HepG2 (cell line): ENCODE data around the gene EFCAB13. TPM values are rescaled to one million over a fixed set of nuclear protein-coding genes. Genes with fewer than 3 reads are reported as not detected.

ENCODE experiments used
- GABPA ChIP-seq, 2 experiments: IDR thresholded peaks; 2 replicates each; pipeline ENCODE4 v1.6.1; 2011 to 2016; ENCODE audit warnings: low read depth in 2 of 2, low read length in 1 of 2, missing biosample characterization in 1 of 2, missing genetic modification characterization in 1 of 2
- GFI1 ChIP-seq: sonication (generic); formaldehyde crosslinking; IDR thresholded peaks from 2 replicates; pipeline ENCODE4 v1.5.0; 2020; ENCODE audit warnings: missing genetic modification reagents, mild to moderate bottlenecking, borderline replicate concordance
- HNRNPUL1 ChIP-seq: fragments of 200-400 bp; formaldehyde crosslinking; IDR thresholded peaks from 2 replicates; pipeline ENCODE4 v1.6.1; 2017; ENCODE audit warnings: low read depth, mild to moderate bottlenecking, low read length, moderate library complexity
- NCOR1 ChIP-seq: fragments of 200-600 bp; sonication (generic); IDR thresholded peaks from 2 replicates; pipeline ENCODE4 v1.7.0; 2017; ENCODE audit warnings: antibody characterized with exemption, low read length, borderline replicate concordance
- PAXIP1 ChIP-seq: sonication (generic); formaldehyde crosslinking; conservative IDR thresholded peaks from 2 replicates; pipeline ENCODE4 v1.4.0; 2020; ENCODE audit warnings: mild to moderate bottlenecking, missing genetic modification reagents, moderate library complexity
- PLRG1 ChIP-seq: fragments of 450-650 bp; conservative IDR thresholded peaks from 2 replicates; pipeline ENCODE4 v1.6.1; 2016
- PRMT3 ChIP-seq: sonication (generic); formaldehyde crosslinking; IDR thresholded peaks from 2 replicates; pipeline ENCODE4 v1.8.1; 2022; ENCODE audit warnings: low read depth, mild to moderate bottlenecking, moderate library complexity, missing genetic modification reagents, borderline replicate concordance
- STAT5B ChIP-seq: sonication (generic); formaldehyde crosslinking; IDR thresholded peaks from 2 replicates; pipeline ENCODE4 v1.4.0; 2020; ENCODE audit warnings: missing genetic modification reagents
- THAP11 ChIP-seq: IDR thresholded peaks from 2 replicates; pipeline ENCODE4 v1.6.1; 2016; ENCODE audit warnings: missing biosample characterization, missing genetic modification reagents
- TP53 ChIP-seq: sonication (generic); formaldehyde crosslinking; conservative IDR thresholded peaks from 2 replicates; pipeline ENCODE4 v1.4.0; 2020; ENCODE audit warnings: missing genetic modification reagents
- ZBTB21 ChIP-seq: sonication (generic); formaldehyde crosslinking; IDR thresholded peaks from 2 replicates; pipeline ENCODE4 v1.4.0; 2020; ENCODE audit warnings: missing genetic modification reagents
- ZFP90 ChIP-seq: sonication (generic); formaldehyde crosslinking; IDR thresholded peaks from 2 replicates; pipeline ENCODE4 v1.8.0; 2022; ENCODE audit warnings: missing genetic modification reagents, mild to moderate bottlenecking, inconsistent platforms, borderline replicate concordance
- ZNF256 ChIP-seq: sonication (generic); formaldehyde crosslinking; conservative IDR thresholded peaks from 2 replicates; pipeline ENCODE4 v1.4.0; 2020; ENCODE audit warnings: missing genetic modification reagents
- ZNF331 ChIP-seq: sonication (generic); formaldehyde crosslinking; IDR thresholded peaks from 2 replicates; pipeline ENCODE4 v1.4.0; 2020; ENCODE audit warnings: missing genetic modification reagents
- ZNF362 ChIP-seq: sonication (generic); formaldehyde crosslinking; IDR thresholded peaks from 2 replicates; pipeline ENCODE4 v1.4.0; 2020; ENCODE audit warnings: missing genetic modification reagents, mild to moderate bottlenecking, borderline replicate concordance
- ZNF672 ChIP-seq: sonication (generic); formaldehyde crosslinking; IDR thresholded peaks from 2 replicates; pipeline ENCODE4 v1.8.1; 2022; ENCODE audit warnings: missing genetic modification reagents
- ZNF709 ChIP-seq: sonication (generic); formaldehyde crosslinking; IDR thresholded peaks from 2 replicates; pipeline ENCODE4 v1.5.0; 2020; ENCODE audit warnings: mild to moderate bottlenecking, missing genetic modification reagents
- polyA plus RNA-seq, 8 experiments: library from polyadenylated mRNA; depleted of rRNA in 3 of 8; stranded (reverse) in 7 of 8; unstranded in 1 of 8; fragments of >200 nt; fragmentation: Illumina TruSeq in 4 of 8; extraction: Trizol in 4 of 8; gene quantifications; 2 replicates each; pipeline versions ENCODE4 v1.2.1 to v1.2.3, GENCODE V29; 2011 to 2016; ENCODE audit warnings: low read depth in 4 of 8, missing spikeins in 1 of 8, mixed read lengths in 1 of 8; ENCODE audit not compliant: insufficient read depth in 1 of 8
- total RNA-seq, 5 experiments: library from RNA; depleted of rRNA; stranded (reverse); fragments of >200 nt; fragmentation: Illumina TruSeq; extraction: Trizol; gene quantifications; 2 replicates each; pipeline ENCODE4 v1.2.3, GENCODE V29; 2016; ENCODE audit warnings: low read depth in 1 of 5
- TF ChIP-seq, protein P1 (sequence below): sonication (generic); formaldehyde crosslinking; IDR thresholded peaks from 2 replicates; pipeline ENCODE4 v1.5.1; 2020; ENCODE audit warnings: mild to moderate bottlenecking, missing genetic modification reagents, borderline replicate concordance

EFCAB13 gene
- total and polyA plus RNA-seq, 2 of the 13 experiments (the other 11 are each of a cell fraction or from before 2014, with no cell fraction given): 0.22 to 0.71 TPM

- TF ChIP-seq PAXIP1 (CRISPR knock-in tag) (peak; percentile 72), ZNF256 (no peak), ZNF362 (CRISPR knock-in tag) (peak; percentile 68; the same call in 1 of the 2 replicates), GABPA (IDR thresholded peaks at IDR 0.05; ENCODE audit: low read depth, low read length) (no peak), GABPA (CRISPR knock-in tag; IDR thresholded peaks at IDR 0.05; ENCODE audit: low read depth) (no peak), PLRG1 (no peak), ZFP90 (CRISPR knock-in tag) (no peak), STAT5B (CRISPR knock-in tag) (no peak), NCOR1 (no peak), GFI1 (CRISPR knock-in tag) (peak; percentile 81), TP53 (no peak), PRMT3 (CRISPR knock-in tag) (no peak), THAP11 (no peak), ZNF709 (CRISPR knock-in tag) (no peak), ZNF331 (no peak), ZNF672 (CRISPR knock-in tag) (no peak), ZBTB21 (no peak), HNRNPUL1 (no peak)
- TF ChIP-seq, protein P1, sequence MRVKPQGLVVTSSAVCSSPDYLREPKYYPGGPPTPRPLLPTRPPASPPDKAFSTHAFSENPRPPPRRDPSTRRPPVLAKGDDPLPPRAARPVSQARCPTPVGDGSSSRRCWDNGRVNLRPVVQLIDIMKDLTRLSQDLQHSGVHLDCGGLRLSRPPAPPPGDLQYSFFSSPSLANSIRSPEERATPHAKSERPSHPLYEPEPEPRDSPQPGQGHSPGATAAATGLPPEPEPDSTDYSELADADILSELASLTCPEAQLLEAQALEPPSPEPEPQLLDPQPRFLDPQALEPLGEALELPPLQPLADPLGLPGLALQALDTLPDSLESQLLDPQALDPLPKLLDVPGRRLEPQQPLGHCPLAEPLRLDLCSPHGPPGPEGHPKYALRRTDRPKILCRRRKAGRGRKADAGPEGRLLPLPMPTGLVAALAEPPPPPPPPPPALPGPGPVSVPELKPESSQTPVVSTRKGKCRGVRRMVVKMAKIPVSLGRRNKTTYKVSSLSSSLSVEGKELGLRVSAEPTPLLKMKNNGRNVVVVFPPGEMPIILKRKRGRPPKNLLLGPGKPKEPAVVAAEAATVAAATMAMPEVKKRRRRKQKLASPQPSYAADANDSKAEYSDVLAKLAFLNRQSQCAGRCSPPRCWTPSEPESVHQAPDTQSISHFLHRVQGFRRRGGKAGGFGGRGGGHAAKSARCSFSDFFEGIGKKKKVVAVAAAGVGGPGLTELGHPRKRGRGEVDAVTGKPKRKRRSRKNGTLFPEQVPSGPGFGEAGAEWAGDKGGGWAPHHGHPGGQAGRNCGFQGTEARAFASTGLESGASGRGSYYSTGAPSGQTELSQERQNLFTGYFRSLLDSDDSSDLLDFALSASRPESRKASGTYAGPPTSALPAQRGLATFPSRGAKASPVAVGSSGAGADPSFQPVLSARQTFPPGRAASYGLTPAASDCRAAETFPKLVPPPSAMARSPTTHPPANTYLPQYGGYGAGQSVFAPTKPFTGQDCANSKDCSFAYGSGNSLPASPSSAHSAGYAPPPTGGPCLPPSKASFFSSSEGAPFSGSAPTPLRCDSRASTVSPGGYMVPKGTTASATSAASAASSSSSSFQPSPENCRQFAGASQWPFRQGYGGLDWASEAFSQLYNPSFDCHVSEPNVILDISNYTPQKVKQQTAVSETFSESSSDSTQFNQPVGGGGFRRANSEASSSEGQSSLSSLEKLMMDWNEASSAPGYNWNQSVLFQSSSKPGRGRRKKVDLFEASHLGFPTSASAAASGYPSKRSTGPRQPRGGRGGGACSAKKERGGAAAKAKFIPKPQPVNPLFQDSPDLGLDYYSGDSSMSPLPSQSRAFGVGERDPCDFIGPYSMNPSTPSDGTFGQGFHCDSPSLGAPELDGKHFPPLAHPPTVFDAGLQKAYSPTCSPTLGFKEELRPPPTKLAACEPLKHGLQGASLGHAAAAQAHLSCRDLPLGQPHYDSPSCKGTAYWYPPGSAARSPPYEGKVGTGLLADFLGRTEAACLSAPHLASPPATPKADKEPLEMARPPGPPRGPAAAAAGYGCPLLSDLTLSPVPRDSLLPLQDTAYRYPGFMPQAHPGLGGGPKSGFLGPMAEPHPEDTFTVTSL (CRISPR knock-in tag): no peak
Measured at GRCh38 chr17:47427985-47428384, 104.2 kb downstream of the EFCAB13 start (continued).
